ENCODE results near the gene ARL17A. TPM values are rescaled to one million over a fixed set of nuclear protein-coding genes. Genes with fewer than 3 reads are reported as not detected.
"Not testable (repeated sequence)": the region's sequence is repeated elsewhere in the genome, so short reads cannot be mapped to it uniquely, and the experiment has no call there.

The ARL17A gene
- 10 to 100 TPM in 1 of 2 donors, 1 to 10 TPM in 1; 7.5 to 13.3 TPM for total RNA-seq
- long read RNA-seq, transcript ARL17A-202 (4 exons, 3,945 nt), result major isoform, 5 of 11 reads
- long read RNA-seq, partial matches to known transcripts, result 0 of 11 reads
- long read RNA-seq, other reads (novel, unspliced or antisense), result 6 of 11 reads

DNA sequence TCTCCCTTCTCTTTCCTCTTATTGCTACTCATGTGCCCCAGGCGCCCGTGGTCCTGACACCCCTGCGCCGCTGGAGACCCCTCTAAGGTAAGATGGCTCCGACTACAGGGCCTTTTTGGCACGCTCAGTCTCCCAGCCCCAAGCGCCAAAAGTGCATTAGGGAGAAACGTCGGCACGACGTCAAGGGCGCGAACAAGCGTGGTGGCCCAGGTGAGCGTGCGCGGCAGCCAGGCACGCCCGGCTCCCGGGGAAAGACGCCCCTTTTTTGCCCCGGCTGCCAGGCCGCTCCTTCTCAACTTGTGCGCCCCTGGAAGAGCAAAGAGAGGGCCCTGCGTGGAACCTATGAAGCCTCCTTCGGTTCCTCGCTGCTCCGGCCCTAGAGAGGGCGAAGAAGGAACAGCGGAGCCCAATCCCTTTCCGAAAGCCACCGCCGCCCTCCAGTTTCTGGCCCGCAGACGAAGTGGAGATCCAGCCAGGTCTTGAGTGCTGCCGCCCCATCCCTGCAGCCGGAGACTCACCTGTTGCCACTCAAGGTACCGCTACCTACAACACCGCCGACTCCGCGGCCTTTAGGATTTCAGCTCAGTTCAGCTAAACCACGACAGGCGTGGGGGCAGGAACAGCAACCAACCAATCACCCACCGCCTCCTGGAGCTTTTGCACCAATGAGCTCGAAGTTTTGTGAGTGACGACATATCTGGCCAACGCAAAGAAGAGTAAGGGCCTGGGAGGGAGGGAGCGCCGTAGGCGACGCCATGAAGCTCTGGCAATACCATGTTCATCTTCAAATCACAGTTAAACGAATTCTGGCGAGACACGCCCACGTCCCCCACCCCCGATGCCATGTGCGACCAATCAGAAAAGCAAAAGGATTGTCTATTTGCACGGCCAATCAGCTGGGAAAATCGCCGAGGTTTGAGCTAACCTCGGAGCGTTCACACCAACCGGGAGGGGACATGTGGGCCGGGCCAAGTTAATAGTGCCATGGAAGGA is at the start of gene ARL17A:
Gene ARL17A (minus strand): TSS at position 609 of the 993 bp plus-strand sequence. CDS start 3,369 bp downstream, outside the sequence.
- peak; percentile 88 for DNase-seq
- intact Hi-C loops (cut with DNase I), result not testable (repeated sequence)
- peak; percentile 97 to 99 for ATAC-seq

DNA sequence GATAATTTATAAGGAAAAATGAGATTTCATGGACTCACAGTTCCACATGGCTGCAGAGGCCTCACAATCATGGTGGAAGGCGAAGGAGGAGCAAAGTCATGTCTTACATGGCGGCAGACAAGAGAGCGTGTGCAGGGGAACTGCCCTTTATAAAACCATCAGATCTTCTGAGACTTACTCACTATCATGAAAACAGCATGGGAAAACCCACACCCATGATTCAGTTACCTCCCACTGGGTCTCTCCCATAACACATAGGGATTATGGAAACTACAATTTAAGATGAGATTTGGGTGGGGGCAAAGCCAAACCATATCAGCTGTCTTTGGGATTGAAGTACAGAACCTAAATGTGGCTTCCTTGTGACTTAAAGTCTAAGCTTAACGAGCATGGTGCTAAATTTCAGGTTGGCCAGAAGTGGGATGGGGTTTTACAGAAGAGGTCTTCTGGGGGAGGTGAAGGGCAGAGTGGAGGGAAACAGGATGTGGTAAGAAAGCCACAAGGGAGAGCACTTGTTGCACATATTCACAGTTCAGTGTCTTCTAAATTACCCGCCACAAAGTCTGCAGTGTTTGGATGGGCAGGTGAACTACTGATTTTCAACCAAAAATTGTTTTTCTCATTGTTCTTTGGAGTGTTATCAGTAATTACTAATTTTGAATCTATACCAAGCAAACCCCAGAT is 49.4 kb upstream of the ARL17A start:
- intact Hi-C loops (cut with DNase I); DNase-seq: not testable (repeated sequence)
- ATAC-seq, result peak; percentile 38 to 55

DNA sequence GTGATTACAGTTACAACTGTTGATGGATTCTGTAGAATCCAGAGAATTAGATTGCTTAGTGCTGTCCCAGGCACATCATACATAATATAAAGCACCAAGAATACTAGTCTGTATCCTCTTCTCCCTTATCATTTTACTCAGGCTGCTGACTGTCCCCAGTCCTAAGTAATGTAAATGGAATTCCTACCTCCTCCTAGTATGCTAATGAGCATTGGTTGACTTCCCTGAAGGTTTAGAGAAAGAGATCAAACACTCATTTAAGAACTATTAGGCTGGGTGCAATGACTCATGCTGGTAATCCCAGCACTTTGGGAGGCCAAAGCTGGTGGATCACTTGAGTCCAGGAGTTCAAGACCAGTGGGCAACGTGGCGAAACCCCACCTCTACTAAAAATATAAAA is 48.0 kb upstream of the ARL17A start:
- ATAC-seq; intact Hi-C loops (cut with DNase I): not testable (repeated sequence)

DNA sequence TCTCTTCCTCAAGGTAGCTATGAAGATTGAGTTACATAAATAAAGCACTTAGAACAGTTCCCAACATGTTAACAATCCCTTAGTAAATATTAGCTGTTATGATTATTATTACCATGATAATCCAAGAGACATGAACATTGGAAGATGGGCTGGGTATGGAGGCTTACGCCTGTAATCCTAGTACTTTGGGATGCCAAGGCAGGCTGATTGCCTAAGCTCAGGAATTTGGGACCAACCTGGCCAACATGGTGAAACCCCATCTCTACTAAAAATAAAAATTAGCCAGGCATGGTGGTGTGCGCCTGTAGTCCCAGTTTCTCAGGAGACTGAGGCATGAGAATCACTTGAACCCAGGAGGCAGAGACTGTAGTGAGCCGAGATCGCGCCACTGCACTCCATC is 45.2 kb upstream of the ARL17A start:
- ATAC-seq; intact Hi-C loops (cut with DNase I); DNase-seq: not testable (repeated sequence)

More for the DNA sequence above, 48.0 kb upstream of the ARL17A start:
- DNase-seq, result not testable (repeated sequence)

DNA sequence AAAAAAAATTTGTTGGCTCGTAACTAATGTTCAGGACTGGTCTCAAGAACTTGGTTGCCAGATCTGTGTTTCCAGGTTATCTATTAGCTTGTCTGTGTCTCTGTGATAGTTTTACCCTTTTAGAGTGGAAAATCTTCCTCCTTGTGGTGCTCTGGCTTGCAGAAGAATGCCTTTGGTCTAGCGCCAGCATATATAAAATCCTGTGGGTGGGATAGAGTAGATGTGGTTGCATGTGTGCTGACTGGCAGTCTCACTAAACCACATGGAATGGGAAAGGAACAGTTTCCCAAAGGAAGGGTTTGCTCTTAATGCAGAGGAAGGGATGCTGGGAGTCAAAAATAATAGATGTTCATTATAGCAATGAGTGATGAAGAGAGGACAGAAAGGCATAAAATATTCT is 44.3 kb upstream of the ARL17A start:
- ATAC-seq; intact Hi-C loops (cut with DNase I); DNase-seq: not testable (repeated sequence)

DNA sequence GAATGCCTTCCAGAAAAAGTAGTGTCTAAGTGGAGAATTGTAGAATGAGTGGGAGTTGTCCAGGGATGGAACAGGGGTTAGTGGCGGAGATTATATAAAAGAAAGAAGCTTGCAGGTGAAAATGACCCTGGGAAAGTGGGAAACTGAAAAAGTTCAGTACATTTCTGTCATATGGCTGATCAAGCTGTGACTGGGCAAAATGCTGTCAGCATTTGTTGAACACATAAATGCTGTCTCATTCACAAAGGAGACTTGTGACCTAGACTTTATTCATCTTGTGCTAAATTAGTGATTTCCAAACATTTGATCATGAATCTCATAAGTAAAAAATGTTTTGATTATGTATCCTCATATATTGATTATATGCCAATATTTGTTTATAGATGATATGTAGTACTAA is 39.5 kb upstream of the ARL17A start:
- intact Hi-C loops (cut with DNase I); ATAC-seq; DNase-seq: not testable (repeated sequence)

DNA sequence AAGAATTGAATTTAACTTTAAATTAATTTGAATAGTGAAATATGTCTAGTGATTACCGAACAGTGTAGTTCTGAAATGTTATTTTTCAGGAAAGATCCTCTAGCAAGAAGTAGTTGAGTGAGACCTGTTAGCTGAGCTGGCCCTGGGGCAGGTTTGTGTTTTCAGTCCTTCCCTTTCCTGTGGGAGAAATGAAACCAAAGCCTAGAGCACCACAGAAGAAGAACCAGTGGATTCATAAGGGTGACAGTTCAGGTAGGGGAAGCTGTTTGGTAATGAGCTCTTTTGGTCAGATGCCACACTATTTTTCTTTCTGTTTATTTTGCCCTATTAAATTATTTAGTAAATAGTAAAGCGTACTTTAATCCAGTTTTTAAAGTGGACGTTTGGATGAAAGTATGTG is 37.6 kb upstream of the ARL17A start:
- DNase-seq; intact Hi-C loops (cut with DNase I); ATAC-seq: not testable (repeated sequence)

DNA sequence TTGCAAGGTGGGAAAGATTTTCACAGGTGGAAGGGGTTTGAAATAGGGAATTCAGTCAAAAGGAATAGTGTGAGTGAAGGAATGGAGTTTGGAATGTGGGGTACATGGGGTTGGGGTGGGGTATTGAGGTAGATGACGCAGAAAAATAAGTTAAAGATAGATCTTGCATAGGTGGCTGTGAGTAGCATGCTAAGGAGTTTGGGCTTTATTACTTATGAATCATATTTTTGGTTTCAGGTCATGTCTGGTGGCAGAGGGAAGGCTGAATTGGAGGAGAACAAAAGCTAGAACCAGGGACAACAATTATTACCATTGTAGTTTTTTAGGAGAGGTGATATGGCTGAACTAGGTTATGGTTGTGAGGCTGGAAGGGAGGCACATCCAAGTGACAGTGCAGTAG is 34.4 kb upstream of the ARL17A start:
- DNase-seq; intact Hi-C loops (cut with DNase I); ATAC-seq: not testable (repeated sequence)

DNA sequence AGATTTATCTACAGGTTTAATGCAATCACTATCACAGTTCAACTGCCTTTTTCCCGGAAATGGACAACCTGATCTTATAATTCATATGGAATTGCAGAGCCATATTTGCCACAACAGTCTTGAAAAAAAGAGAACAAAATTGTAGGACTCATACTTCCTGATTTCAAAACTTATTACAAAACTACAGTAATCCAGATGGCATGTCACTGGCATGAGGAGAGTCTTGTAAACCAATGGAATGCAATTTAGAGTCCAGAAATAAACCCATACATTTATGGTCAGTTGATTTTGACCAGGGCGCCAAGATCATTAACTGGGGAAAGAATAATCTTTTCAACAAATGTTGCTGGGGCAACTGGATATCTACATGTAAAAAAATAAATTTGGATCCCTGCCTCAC is 31.8 kb upstream of the ARL17A start:
- ATAC-seq; DNase-seq; intact Hi-C loops (cut with DNase I): not testable (repeated sequence)

DNA sequence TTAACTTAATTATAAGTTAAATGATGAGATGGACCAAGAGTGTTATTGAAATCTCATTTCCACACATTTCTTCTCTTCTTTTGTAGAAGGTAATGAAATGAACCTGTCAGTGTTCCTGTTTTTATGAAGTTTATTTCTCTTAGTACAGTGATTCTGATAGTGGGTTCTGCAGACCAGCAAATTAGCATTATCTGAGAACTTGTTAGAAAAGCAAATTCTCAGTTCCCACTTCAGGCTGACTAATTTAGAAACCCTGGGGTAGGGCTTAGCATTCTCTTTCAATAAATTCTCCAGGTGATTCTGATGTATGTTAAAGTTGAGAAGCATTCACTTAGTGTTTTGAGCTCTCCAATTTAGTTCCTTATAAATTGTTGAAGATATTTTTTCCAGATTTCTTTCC is 23.6 kb upstream of the ARL17A start:
- ATAC-seq; DNase-seq; intact Hi-C loops (cut with DNase I): not testable (repeated sequence)

DNA sequence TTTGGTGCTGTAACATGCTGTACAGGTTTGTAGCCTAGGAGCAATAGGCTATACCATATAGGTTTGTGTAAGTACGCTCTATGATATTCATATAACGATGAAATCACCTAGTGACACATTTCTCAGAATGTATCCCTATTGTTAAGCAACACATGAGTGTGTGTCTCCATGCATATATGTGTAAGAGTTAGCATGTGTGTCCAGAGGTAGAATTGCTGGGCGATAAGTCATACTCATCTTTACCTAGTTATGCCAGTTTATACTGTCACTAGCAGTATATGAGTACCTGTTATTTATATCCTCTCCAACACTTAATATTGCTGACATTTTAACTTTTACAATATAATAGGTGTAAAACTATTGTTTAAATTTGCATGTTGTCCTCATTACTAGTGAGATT is 21.3 kb upstream of the ARL17A start:
- ATAC-seq; DNase-seq; intact Hi-C loops (cut with DNase I): not testable (repeated sequence)

DNA sequence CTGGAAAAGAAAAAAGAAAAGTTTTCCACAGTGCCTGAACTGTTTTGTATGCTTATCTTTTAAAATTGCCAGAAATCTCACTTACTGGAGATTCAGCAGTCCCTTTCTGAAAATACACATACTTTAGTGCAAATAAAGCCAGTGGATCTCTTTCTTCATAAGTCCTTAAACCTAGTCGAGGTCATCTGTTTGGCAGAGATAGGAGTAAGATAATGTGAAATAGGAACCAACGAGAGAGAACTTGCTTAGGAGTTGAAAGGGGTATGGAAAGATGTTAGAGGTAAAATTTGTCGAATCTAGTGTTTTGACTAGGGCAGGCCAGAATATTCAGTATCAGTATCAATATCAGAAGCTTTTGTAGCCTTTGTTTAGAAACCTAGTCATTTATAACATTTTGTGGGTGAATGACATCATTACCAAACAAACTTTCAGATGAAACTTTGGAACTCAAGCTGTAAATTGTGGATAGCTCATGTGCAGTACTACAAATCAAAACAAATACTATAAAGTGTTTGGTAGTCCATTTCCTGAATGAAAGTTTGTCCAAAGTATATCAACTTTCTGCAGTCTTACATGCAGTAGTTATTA is 18.9 kb upstream of the ARL17A start:
- ATAC-seq; intact Hi-C loops (cut with DNase I); DNase-seq: not testable (repeated sequence)

DNA sequence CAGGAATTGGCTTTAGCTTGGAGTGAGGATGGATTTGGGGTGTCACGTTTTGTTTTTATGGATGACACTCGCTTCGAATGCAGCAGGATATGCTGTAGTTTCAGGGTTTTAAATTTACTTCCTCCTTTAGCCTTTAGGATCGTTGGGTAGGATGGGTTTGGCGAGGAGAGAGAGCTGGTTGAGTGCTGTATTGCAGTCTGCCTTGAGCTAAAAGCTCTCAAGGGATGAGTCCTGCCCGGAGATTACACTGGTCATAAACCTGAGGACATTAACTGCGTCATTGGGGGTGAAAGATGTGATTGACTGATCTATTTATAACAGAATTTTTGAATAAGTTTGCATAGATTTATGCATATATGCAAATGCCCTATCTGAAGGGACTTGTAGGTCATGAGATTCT is 11.8 kb upstream of the ARL17A start:
- DNase-seq; intact Hi-C loops (cut with DNase I): not testable (repeated sequence)
- ATAC-seq, result peak; percentile 60 to 80

DNA sequence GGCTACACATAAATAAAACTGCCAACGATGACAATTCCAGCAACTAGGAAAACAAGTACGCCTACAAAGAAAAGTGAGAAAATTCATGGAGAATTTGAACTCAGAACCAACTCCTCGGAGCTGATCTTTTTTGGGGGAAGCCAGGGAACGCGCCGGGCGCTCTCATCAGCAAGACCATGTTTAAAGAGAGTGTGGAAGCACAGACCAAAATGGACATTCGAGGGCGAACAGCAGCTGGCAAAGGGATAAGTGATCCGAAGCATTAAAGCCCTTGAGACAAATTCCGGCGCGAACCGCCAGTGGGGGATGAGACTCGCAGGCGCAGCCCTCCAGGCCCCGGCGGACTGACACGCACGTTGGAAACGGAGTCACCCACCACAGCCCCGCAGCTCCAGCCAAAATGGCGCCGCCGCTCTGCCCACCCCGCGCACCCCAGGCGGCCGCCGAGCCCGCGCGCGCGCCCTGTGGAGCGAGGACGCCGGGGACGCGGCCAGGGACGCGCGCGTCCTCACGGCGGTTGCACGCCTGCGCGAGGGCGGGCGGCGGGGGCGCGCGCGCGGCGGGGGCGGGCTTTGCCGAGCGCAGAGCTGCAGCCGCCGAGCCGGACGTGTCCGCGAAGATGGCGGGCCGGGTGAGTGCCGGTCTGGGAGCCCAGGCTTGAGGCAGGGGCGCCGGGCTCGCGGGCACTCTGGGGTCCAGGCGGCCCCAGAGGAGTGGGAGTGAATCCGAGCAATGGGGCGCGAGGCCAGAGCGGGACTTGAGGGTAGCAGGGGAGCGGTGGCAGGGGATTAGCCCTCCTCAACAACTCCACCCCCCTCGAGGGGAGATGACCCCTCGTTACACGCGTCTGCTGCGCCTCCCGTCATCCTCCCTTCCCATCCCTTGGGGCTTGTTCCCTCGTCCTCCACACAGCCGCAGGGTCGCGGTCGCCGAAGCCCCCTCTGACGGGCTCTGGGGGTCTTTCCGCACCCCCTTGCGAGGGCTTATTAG is 11.0 kb upstream of the ARL17A start, which contains the start of gene NSF:
Gene NSF (plus strand): TSS at position 513 of the 990 bp plus-strand sequence. CDS start 107 bp downstream, at position 620.
- intact Hi-C loops (cut with DNase I), result not testable (repeated sequence)
- peak; percentile 98 to 100 for ATAC-seq

DNA sequence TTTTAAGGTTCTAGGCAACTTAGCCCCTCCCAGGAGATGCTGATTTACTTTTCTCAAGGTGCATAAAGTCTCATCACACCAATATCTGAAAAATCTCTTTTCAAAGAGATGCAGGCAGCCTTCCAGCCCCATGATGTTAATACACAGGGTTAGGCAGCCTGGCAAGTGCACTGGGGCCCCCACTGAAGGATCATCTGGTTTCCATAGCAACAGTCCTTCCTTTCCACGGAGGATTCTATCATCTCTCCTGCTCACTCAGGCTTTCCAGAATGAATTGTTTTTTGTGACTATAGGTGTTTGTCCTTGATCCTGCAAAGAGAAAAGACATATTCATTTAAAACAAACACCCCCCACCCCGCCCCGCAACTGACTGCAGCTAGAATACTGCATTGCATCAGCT is 6.0 kb upstream of the ARL17A start:
- ATAC-seq; DNase-seq; intact Hi-C loops (cut with DNase I): not testable (repeated sequence)

More for the DNA sequence above, 11.0 kb upstream of the ARL17A start, which contains the start of gene NSF:
- DNase-seq, result not testable (repeated sequence)

DNA sequence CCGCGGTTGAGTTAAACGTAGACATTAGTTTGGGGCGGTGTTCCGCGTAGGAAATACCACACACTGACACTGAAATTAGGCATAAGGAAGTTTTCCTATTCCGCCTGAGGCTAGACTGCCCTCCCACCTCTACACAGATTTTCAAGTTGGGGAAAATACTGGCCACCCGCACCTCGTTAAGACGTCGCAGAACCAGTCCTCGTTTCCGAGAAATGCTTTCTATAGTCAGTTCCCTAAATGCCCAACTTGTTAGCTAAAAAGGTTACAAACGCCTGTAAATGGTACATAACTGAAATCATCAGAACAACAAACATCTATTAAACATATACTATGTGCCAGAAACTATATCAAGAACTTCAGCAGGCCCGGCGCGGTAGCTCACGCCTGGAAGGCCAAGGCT is 591 bp upstream of the ARL17A start:
- ATAC-seq; DNase-seq; intact Hi-C loops (cut with DNase I): not testable (repeated sequence)

DNA sequence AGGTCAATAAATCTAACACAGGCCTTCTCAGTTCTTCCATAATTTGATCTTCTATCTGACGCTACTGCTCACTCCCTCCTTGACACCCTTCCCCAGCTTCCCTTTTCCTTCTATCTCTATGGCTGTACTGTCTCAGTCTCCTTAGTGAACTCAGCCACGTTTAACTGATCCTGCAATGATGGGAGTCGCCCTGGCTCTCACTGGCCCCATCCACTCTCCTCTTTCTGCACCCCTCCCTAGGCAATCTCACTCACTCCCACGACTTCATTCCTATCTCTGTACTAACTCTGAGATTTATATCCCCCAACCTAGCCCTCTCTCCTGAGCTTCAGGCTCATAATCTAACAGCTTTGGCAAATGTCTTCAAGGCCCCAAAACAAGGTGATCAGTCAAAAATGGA is 7.7 kb downstream of the ARL17A start:
- peak in 1 of 2 donors; percentile 72 for ATAC-seq
- intact Hi-C loops (cut with DNase I); DNase-seq: not testable (repeated sequence)

Measured in left cardiac atrium (tissue), 4 donors.